Lower leg skin (tissue), 4 donors: Measurements from ENCODE around the gene SKAP1. TPM values are rescaled to one million over a fixed set of nuclear protein-coding genes. Genes with fewer than 3 reads are reported as not detected.

Experiments used
- DNase-seq, 2 donors: peaks; one replicate each; pipeline ENCODE4 v3.0.0-alpha.2; 2019; ENCODE audit warnings: low spot score in 2 of 2
- H3K4me3 ChIP-seq: fragments of 200-600 bp; sonication (generic); 2 replicates; pipeline ENCODE4 v1.5.1; 2017; ENCODE audit warnings: mild to moderate bottlenecking, low read depth; ENCODE audit not compliant: poor library complexity, severe bottlenecking
- POLR2A ChIP-seq, 2 donors: fragments of 450-650 bp; IDR thresholded peaks; one replicate each; pipeline ENCODE4 v1.6.1; 2016 to 2017; ENCODE audit warnings: antibody characterized with exemption in 2 of 2, mild to moderate bottlenecking in 1 of 2, moderate library complexity in 1 of 2
- WGBS, 2 donors: methylation state at CpG; one replicate each; pipeline ENCODE4 v1.1.5; 2018; 5-methylcytosine and 5-hydroxymethylcytosine counted together
- intact Hi-C: fragments of 100-400 bp; cut with DNase I; formaldehyde crosslinking; loops from one replicate; pipeline ENCODE4 v1.15.0; 2023; ENCODE audit warnings: low total_unique reads
- total RNA-seq, 4 donors: library from RNA; depleted of rRNA; stranded (reverse); fragments of >200 nt; gene quantifications; one replicate each; pipeline ENCODE4 v1.1.0, GENCODE V29; 2016
- TF ChIP-seq, protein P1 (sequence below), 3 donors: fragments of 450-650 bp; IDR thresholded peaks; one replicate each; pipeline ENCODE4 v1.5.1; 2016; ENCODE audit warnings: antibody characterized with exemption in 3 of 3, mild to moderate bottlenecking in 3 of 3, moderate library complexity in 2 of 3

The SKAP1 gene
- total RNA-seq, 4 donors from 2014 or later, result 0.99 to 1.2 TPM; not detected in 2

DNA sequence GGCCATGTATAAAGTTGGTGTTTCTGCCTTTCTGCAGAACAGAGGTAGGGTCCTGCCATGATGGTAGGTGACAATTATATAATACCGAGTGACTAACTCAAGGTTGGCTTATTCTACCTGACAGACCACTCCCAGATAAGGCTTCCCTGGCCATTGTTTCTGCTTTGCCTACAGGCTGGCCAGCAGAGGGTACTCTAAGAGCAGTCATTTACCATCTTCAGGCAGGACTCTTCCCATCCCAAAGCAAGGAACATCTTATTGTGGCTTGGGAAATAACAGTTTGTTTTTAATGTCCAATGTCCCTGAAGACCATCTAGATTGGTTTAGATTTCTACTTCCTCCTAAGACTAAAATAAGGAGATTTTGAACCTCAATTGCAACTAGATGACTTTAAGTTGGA lies 248.4 kb downstream of the SKAP1 start:
- H3K4me3 ChIP-seq, result no peak overlapping the region
- no peak for TF ChIP-seq POLR2A (IDR thresholded peaks at IDR 0.05)
- TF ChIP-seq, protein P1, sequence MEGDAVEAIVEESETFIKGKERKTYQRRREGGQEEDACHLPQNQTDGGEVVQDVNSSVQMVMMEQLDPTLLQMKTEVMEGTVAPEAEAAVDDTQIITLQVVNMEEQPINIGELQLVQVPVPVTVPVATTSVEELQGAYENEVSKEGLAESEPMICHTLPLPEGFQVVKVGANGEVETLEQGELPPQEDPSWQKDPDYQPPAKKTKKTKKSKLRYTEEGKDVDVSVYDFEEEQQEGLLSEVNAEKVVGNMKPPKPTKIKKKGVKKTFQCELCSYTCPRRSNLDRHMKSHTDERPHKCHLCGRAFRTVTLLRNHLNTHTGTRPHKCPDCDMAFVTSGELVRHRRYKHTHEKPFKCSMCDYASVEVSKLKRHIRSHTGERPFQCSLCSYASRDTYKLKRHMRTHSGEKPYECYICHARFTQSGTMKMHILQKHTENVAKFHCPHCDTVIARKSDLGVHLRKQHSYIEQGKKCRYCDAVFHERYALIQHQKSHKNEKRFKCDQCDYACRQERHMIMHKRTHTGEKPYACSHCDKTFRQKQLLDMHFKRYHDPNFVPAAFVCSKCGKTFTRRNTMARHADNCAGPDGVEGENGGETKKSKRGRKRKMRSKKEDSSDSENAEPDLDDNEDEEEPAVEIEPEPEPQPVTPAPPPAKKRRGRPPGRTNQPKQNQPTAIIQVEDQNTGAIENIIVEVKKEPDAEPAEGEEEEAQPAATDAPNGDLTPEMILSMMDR (IDR thresholded peaks at IDR 0.05), result no peak
- intact Hi-C loops, result no loop called here
- no peak for DNase-seq
- WGBS, 2 donors, result 0 to 5% methylated on average over 1 of the region's 1 CpG

DNA sequence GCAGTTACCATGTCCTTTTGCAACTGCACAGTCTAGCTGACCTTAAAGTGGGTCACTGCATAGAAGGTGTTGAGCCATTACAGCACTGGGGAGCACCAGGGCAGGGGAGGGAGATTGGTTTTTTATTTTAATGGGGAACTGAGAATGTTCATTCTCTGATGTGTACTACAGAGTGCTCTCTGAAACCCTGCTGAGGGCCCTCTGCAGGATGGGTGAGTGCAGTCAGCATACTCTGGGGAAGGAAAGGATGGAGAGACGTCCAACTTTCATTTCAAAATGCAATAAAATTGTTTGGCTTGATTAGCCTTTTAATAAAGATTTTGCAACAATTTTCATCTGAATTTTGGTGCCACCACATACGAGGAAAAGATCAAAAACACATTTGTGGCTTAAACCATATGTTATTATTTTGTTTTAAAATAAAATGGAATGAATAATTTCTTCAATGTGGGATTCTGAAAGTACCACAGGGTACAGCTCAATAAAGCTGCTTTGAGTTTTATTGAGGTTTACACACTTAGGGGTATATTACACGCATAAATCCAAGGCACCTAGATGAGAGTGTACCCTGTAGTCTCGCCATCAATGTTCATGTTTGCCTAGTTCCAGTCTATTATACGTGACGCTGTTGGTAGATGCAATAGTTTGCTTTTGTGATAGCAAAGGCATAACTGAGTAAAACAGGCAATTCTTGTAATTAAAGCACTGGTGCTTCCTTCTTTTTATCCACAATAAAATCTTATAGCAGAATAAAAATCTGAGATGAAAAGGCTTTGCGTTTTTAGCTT lies 249.0 kb downstream of the SKAP1 start:
- WGBS, 2 donors, result 72 to 76% methylated on average over 7 of the region's 7 CpGs
- intact Hi-C loops, result no loop called here
- no peak overlapping the region for H3K4me3 ChIP-seq
- TF ChIP-seq, protein P1 (IDR thresholded peaks at IDR 0.05), result no peak
- TF ChIP-seq POLR2A (IDR thresholded peaks at IDR 0.05), result no peak
- no peak for DNase-seq

DNA sequence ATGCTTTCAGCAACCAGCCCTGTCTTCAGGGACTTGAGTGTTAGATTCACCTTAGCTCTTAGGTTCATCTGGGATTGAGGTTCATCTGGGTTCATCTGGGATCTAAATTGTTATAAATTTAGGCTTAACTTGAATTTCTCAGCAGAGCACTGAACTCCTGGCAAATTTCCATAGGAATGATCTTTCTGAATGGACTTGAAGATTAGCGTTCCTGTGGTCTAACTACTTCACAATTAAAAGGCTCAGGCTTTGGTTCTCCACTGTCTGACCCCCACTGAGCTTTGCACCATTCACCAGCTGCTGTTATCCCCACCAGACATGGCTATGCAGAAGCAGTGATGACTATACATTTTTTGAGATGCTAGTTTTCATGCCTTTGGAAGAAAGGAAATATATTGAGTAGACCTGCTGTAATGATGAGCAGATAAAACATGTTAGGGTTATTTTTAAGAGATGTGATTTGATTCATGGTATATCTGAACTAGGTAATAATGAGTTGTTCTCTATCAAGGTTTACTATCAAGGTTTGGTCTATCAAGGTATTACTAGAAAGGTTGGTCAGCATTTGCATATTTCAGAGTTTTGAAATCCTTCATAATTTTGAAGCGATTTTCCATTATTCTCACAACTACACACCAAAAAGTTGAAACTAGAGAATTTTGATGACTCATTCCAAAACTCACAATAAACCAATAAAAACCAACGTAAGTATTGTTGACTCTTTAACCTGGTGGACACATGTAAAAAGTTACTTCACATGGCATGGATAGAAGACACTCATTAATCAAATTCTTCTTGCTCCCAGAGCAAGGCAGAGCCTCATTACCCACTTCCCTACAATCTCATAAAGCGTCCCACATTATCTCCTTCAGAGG lies 250.7 kb downstream of the SKAP1 start:
- WGBS, 2 donors, result 70 to 80% methylated on average over 4 of the region's 4 CpGs
- DNase-seq, result no peak
- no peak overlapping the region for H3K4me3 ChIP-seq
- no peak for TF ChIP-seq POLR2A (IDR thresholded peaks at IDR 0.05)
- TF ChIP-seq, protein P1 (IDR thresholded peaks at IDR 0.05), result no peak
- intact Hi-C loops, result no loop called here

DNA sequence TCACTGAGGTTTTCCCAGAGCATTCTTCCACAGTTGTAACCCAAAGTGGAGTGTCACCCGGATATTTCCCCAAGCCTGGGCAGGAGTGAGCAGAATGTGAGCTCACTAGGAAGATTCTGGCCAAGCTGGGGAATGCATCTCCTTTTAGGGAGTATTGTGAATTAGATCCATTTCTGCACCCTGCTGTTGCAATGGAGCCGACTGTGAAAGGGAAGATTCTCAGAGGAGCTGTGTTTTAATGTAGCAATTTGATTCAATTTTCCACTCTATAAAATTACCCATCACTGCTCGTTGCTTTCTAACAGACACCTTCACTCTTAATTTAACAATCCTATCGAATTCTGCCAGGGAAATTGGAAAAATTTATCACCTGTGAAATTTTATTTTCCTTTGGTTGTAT lies 251.7 kb downstream of the SKAP1 start:
- DNase-seq, result no peak
- 82 to 84% methylated on average over 4 of the region's 4 CpGs for WGBS, 2 donors
- intact Hi-C loops, result no loop called here
- H3K4me3 ChIP-seq, result no peak overlapping the region
- TF ChIP-seq POLR2A (IDR thresholded peaks at IDR 0.05), result no peak
- TF ChIP-seq, protein P1 (IDR thresholded peaks at IDR 0.05), result no peak

DNA sequence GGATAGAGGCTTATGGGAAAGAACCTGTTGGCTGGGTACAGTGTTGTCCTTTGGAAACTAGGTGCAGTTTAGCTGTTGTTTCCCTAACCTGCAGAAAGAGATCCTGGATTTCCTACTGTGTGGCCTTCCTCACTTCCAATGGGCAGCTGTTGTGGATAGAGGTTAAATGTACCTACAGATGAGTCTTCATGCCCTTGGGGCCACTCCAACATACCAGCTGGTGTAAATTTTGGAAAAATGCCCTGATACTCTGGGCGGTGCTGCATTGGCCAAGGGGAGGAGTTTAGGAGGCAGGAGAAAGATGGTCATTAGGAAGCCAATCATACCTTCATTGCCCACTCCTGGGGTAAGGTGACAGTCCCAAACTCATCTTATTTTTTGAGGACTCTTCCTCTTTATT lies 252.2 kb downstream of the SKAP1 start:
- no peak for TF ChIP-seq POLR2A (IDR thresholded peaks at IDR 0.05)
- TF ChIP-seq, protein P1 (IDR thresholded peaks at IDR 0.05), result no peak
- 41 to 60% methylated on average over 1 of the region's 1 CpG for WGBS, 2 donors
- no peak overlapping the region for H3K4me3 ChIP-seq
- intact Hi-C loops, result no loop called here
- DNase-seq, result no peak
